ENCODE data around the gene YAF2. TPM values are rescaled to one million over a fixed set of nuclear protein-coding genes. Genes with fewer than 3 reads are reported as not detected.
"Not testable (repeated sequence)": the region's sequence is repeated elsewhere in the genome, so short reads cannot be mapped to it uniquely, and the experiment has no call there.

The YAF2 gene
- total RNA-seq, 1 experiment from 2014 or later, result 17.3 TPM

GRCh38 chr12:42267413-42268190 lies 29.6 kb upstream of the YAF2 start:
- DNase-seq (ENCODE audit: low read depth in 1 of 2, low spot score in 2 of 2), result no peak
- H3K27ac ChIP-seq, result no peak overlapping the region
- H3K36me3 ChIP-seq, result no peaks in the 10 kb centered on the region
- H3K9me3 ChIP-seq (replicated peaks), result no peaks in the 10 kb centered on the region
- H3K4me1 ChIP-seq (replicated peaks), result no peaks in the 10 kb centered on the region
- no peak overlapping the region for H3K4me3 ChIP-seq
- no peaks in the 10 kb centered on the region for H3K27me3 ChIP-seq (replicated peaks)

- no peak overlapping the region for H3K27ac ChIP-seq
- H3K36me3 ChIP-seq, result no peaks in the 10 kb centered on the region
- H3K4me3 ChIP-seq, result no peak overlapping the region
- no peaks in the 10 kb centered on the region for H3K9me3 ChIP-seq (replicated peaks)
- no peaks in the 10 kb centered on the region for H3K27me3 ChIP-seq (replicated peaks)
- DNase-seq (ENCODE audit: low read depth in 1 of 2, low spot score in 2 of 2), result no peak
- H3K4me1 ChIP-seq (replicated peaks), result no peaks in the 10 kb centered on the region
Measured at GRCh38 chr12:42266579-42267230, 28.7 kb upstream of the YAF2 start.

GRCh38 chr12:42262271-42262670 lies 24.2 kb upstream of the YAF2 start:
- DNase-seq (ENCODE audit: low read depth in 1 of 2, low spot score in 2 of 2), result no peak
- Histone ChIP-seq H3K27ac (no peak overlapping the region), H3K4me3 (no peak overlapping the region), H3K27me3 (replicated peaks) (no peaks in the 10 kb centered on the region), H3K36me3 (no peaks in the 10 kb centered on the region), H3K9me3 (replicated peaks) (no peaks in the 10 kb centered on the region), H3K4me1 (replicated peaks) (no peaks in the 10 kb centered on the region)

- Histone ChIP-seq H3K27ac (no peak overlapping the region), H3K4me3 (no peak overlapping the region), H3K27me3 (replicated peaks) (no peaks in the 10 kb centered on the region), H3K36me3 (no peaks in the 10 kb centered on the region), H3K4me1 (replicated peaks) (no peaks in the 10 kb centered on the region), H3K9me3 (replicated peaks) (no peaks in the 10 kb centered on the region)
- DNase-seq (ENCODE audit: low read depth in 1 of 2, low spot score in 2 of 2), result no peak
Measured at GRCh38 chr12:42261708-42262107, 23.7 kb upstream of the YAF2 start.

- Histone ChIP-seq H3K9me3 (replicated peaks) (no peaks in the 10 kb centered on the region), H3K4me1 (replicated peaks) (no peaks in the 10 kb centered on the region), H3K27me3 (replicated peaks) (no peaks in the 10 kb centered on the region), H3K4me3 (no peak overlapping the region), H3K36me3 (no peaks in the 10 kb centered on the region), H3K27ac (no peak overlapping the region)
- DNase-seq (ENCODE audit: low read depth in 1 of 2, low spot score in 2 of 2), result no peak
Measured at GRCh38 chr12:42260518-42260917, 22.5 kb upstream of the YAF2 start.

GRCh38 chr12:42259699-42260098 lies 21.7 kb upstream of the YAF2 start:
- DNase-seq (ENCODE audit: low read depth in 1 of 2, low spot score in 2 of 2), result no peak
- Histone ChIP-seq H3K9me3 (replicated peaks) (no peaks in the 10 kb centered on the region), H3K27ac (no peak overlapping the region), H3K27me3 (replicated peaks) (no peaks in the 10 kb centered on the region), H3K36me3 (no peaks in the 10 kb centered on the region), H3K4me3 (no peak overlapping the region), H3K4me1 (replicated peaks) (no peaks in the 10 kb centered on the region)

GRCh38 chr12:42255866-42256261 lies 17.8 kb upstream of the YAF2 start:
- Histone ChIP-seq H3K36me3 (no peaks in the 10 kb centered on the region), H3K27me3 (replicated peaks) (no peaks in the 10 kb centered on the region), H3K9me3 (replicated peaks) (no peaks in the 10 kb centered on the region), H3K4me1 (replicated peaks) (no peaks in the 10 kb centered on the region), H3K27ac (no peak overlapping the region), H3K4me3 (no peak overlapping the region)
- DNase-seq (ENCODE audit: low read depth in 1 of 2, low spot score in 2 of 2), result no peak

GRCh38 chr12:42255221-42255865 lies 17.3 kb upstream of the YAF2 start:
- Histone ChIP-seq H3K9me3 (replicated peaks) (no peaks in the 10 kb centered on the region), H3K27ac (no peak overlapping the region), H3K4me1 (replicated peaks) (no peaks in the 10 kb centered on the region), H3K4me3 (no peak overlapping the region), H3K36me3 (no peaks in the 10 kb centered on the region), H3K27me3 (replicated peaks) (no peaks in the 10 kb centered on the region)
- no peak for DNase-seq (ENCODE audit: low read depth in 1 of 2, low spot score in 2 of 2)

- not testable (repeated sequence) for H3K27ac ChIP-seq; H3K36me3 ChIP-seq; H3K4me3 ChIP-seq; H3K27me3 ChIP-seq (replicated peaks); H3K9me3 ChIP-seq (replicated peaks); H3K4me1 ChIP-seq (replicated peaks); DNase-seq (ENCODE audit: low read depth in 1 of 2, low spot score in 2 of 2)
Measured at GRCh38 chr12:42252645-42253044, 14.6 kb upstream of the YAF2 start.

GRCh38 chr12:42249033-42249432 lies 11.0 kb upstream of the YAF2 start:
- not testable (repeated sequence) for H3K27me3 ChIP-seq (replicated peaks); DNase-seq (ENCODE audit: low read depth in 1 of 2, low spot score in 2 of 2); H3K4me1 ChIP-seq (replicated peaks); H3K4me3 ChIP-seq; H3K9me3 ChIP-seq (replicated peaks); H3K36me3 ChIP-seq; H3K27ac ChIP-seq

GRCh38 chr12:42240131-42240750 lies 2.2 kb upstream of the YAF2 start:
- no peak for DNase-seq (ENCODE audit: low read depth in 1 of 2, low spot score in 2 of 2)
- Histone ChIP-seq H3K36me3 (peaks cover 1% of the 10 kb centered on the region; the same call in 1 of the 2 replicates), H3K27ac (no peak overlapping the region), H3K4me1 (replicated peaks) (peaks cover 4% of the 10 kb centered on the region; the same call in 1 of the 2 replicates), H3K4me3 (no peak overlapping the region), H3K27me3 (replicated peaks) (no peaks in the 10 kb centered on the region), H3K9me3 (replicated peaks) (no peaks in the 10 kb centered on the region)

- Histone ChIP-seq H3K36me3 (peaks cover 16% of the 10 kb centered on the region), H3K9me3 (replicated peaks) (no peaks in the 10 kb centered on the region), H3K27me3 (replicated peaks) (no peaks in the 10 kb centered on the region), H3K4me3 (peak overlapping the region; percentile 96), H3K27ac (peak overlapping the region; percentile 87), H3K4me1 (replicated peaks) (peaks cover 4% of the 10 kb centered on the region; the same call in 1 of the 2 replicates)
- DNase-seq (ENCODE audit: low read depth in 1 of 2, low spot score in 2 of 2), result no peak
Measured at GRCh38 chr12:42237853-42238239, 202 bp downstream of the YAF2 start.

GRCh38 chr12:42237052-42237852 lies 796 bp downstream of the YAF2 start:
- DNase-seq (ENCODE audit: low read depth in 1 of 2, low spot score in 2 of 2), result peak; percentile 61 to 80

More at GRCh38 chr12:42237052-42237852, 796 bp downstream of the YAF2 start:
- Histone ChIP-seq H3K9me3 (replicated peaks) (no peaks in the 10 kb centered on the region), H3K27ac (peak overlapping the region; percentile 87; the same call in 1 of the 2 replicates), H3K4me3 (peak overlapping the region; percentile 96), H3K27me3 (replicated peaks) (no peaks in the 10 kb centered on the region), H3K4me1 (replicated peaks) (peaks cover 4% of the 10 kb centered on the region; the same call in 1 of the 2 replicates), H3K36me3 (peaks cover 16% of the 10 kb centered on the region)

All from SJSA1 (cell line).